Neural cell (in vitro differentiated cells): Measurements from ENCODE around the gene DIP2C. TPM values are rescaled to one million over a fixed set of nuclear protein-coding genes. Genes with fewer than 3 reads are reported as not detected.
"Not testable (repeated sequence)": the region's sequence is repeated elsewhere in the genome, so short reads cannot be mapped to it uniquely, and the experiment has no call there.

Experiments
- H2AFZ ChIP-seq: fragments of 200-600, 300-800 bp; sonication (generic), shearing (Covaris generic); 2 replicates; pipeline ENCODE4 v1.6.0; 2014; ENCODE audit warnings: low read depth, mild to moderate bottlenecking, antibody characterized with exemption, low read length, moderate library complexity
- H3F3A ChIP-seq: fragments of 200-600 bp; shearing (Covaris generic); 2 replicates; pipeline ENCODE4 v1.6.1; 2016; ENCODE audit warnings: mild to moderate bottlenecking, moderate library complexity, mixed read lengths, antibody characterized with exemption, low read length; ENCODE audit not compliant: insufficient read depth, poor library complexity, severe bottlenecking
- H3K27ac ChIP-seq: fragments of 200-600, 300-800 bp; sonication (generic), shearing (Covaris generic); 2 replicates; pipeline ENCODE4 v1.5.1; 2014; ENCODE audit warnings: mild to moderate bottlenecking, low read length, moderate library complexity
- H3K27me3 ChIP-seq: fragments of 300-800, 200-600 bp; sonication (generic), shearing (Covaris generic); 2 replicates; pipeline ENCODE4 v1.6.0; 2014; ENCODE audit warnings: mild to moderate bottlenecking, low read depth, low read length, moderate library complexity; ENCODE audit not compliant: insufficient read depth
- H3K36me3 ChIP-seq: fragments of 300-800, 200-600 bp; sonication (generic), shearing (Covaris generic); 2 replicates; pipeline ENCODE4 v1.5.1; 2014; ENCODE audit warnings: mild to moderate bottlenecking, antibody characterized with exemption, low read length, moderate library complexity; ENCODE audit not compliant: insufficient read depth
- H3K4me2 ChIP-seq: fragments of 300-800, 200-600 bp; sonication (generic), shearing (Covaris generic); 2 replicates; pipeline ENCODE4 v1.6.0; 2014; ENCODE audit warnings: mild to moderate bottlenecking, low read length
- H3K4me3 ChIP-seq: fragments of 300-800, 200-600 bp; sonication (generic), shearing (Covaris generic); 2 replicates; pipeline ENCODE4 v1.5.1; 2014; ENCODE audit warnings: mild to moderate bottlenecking, low read length, moderate library complexity
- H3K79me2 ChIP-seq: fragments of 200-600 bp; shearing (Covaris generic); replicated peaks from 2 replicates; pipeline ENCODE4 v1.6.0; 2014; ENCODE audit warnings: mild to moderate bottlenecking, low read length, moderate library complexity; ENCODE audit not compliant: insufficient read depth
- H3K9ac ChIP-seq: fragments of 300-800, 200-600 bp; sonication (generic), shearing (Covaris generic); 2 replicates; pipeline ENCODE4 v1.6.1; 2016; ENCODE audit warnings: mild to moderate bottlenecking, low read length, mixed read lengths
- H3K9me2 ChIP-seq: fragments of 200-600 bp; shearing (Covaris generic); 2 replicates; pipeline ENCODE4 v1.6.1; 2016; ENCODE audit warnings: mild to moderate bottlenecking, low read length, mixed read lengths; ENCODE audit not compliant: insufficient read depth
- H3K9me3 ChIP-seq: fragments of 200-600, 300-800 bp; sonication (generic), shearing (Covaris generic); 2 replicates; pipeline ENCODE4 v1.6.1; 2016; ENCODE audit warnings: mild to moderate bottlenecking, mixed run types, low read length, moderate library complexity, mixed read lengths
- H4K20me1 ChIP-seq: fragments of 200-600 bp; shearing (Covaris generic); 2 replicates; pipeline ENCODE4 v1.6.1; 2016; ENCODE audit warnings: mild to moderate bottlenecking, mixed run types; ENCODE audit not compliant: insufficient read depth
- CTCF ChIP-seq: fragments of 450-650 bp; IDR thresholded peaks from 2 replicates; pipeline ENCODE4 v1.5.1; 2014; ENCODE audit warnings: antibody characterized with exemption, mild to moderate bottlenecking, moderate library complexity; ENCODE audit not compliant: poor library complexity, severe bottlenecking
- EP300 ChIP-seq: fragments of 450-650 bp; conservative IDR thresholded peaks from 2 replicates; pipeline ENCODE4 v1.6.1; 2014; ENCODE audit warnings: antibody characterized with exemption, mild to moderate bottlenecking, moderate library complexity; ENCODE audit not compliant: poor library complexity, severe bottlenecking
- EZH2 ChIP-seq: fragments of 200-600, 300-800 bp; shearing (Covaris generic), sonication (generic); IDR thresholded peaks from 2 replicates; pipeline ENCODE4 v1.6.1; 2014; ENCODE audit warnings: antibody characterized with exemption, low read length, borderline replicate concordance, mild to moderate bottlenecking; ENCODE audit not compliant: insufficient read depth, poor library complexity, severe bottlenecking
- MXI1 ChIP-seq: fragments of 450-650 bp; conservative IDR thresholded peaks from 2 replicates; pipeline ENCODE4 v1.6.1; 2014; ENCODE audit warnings: antibody characterized with exemption, mild to moderate bottlenecking; ENCODE audit not compliant: poor library complexity, severe bottlenecking
- POLR2AphosphoS5 ChIP-seq: IDR thresholded peaks from 2 replicates; pipeline ENCODE4 v1.6.1; 2012
- RAD21 ChIP-seq: fragments of 450-650 bp; conservative IDR thresholded peaks from 2 replicates; pipeline ENCODE4 v1.6.1; 2014; ENCODE audit warnings: antibody characterized with exemption, mild to moderate bottlenecking, moderate library complexity
- REST ChIP-seq: IDR thresholded peaks from 2 replicates; pipeline ENCODE4 v1.6.1; 2012; ENCODE audit warnings: borderline replicate concordance
- SMC3 ChIP-seq: fragments of 450-650 bp; conservative IDR thresholded peaks from 2 replicates; pipeline ENCODE4 v1.6.1; 2014; ENCODE audit warnings: antibody characterized with exemption, mild to moderate bottlenecking, moderate library complexity; ENCODE audit not compliant: poor library complexity
- TAF1 ChIP-seq: IDR thresholded peaks from 2 replicates; pipeline ENCODE4 v1.6.1; 2012; ENCODE audit warnings: low read depth
- polyA plus RNA-seq: library from polyadenylated mRNA; depleted of rRNA; stranded (reverse); fragments of >200 nt; gene quantifications from 2 replicates; pipeline ENCODE4 v1.2.3, GENCODE V29; 2014

Gene DIP2C
- polyA plus RNA-seq, 1 donor from 2014 or later: 24.1 TPM

GRCh38 chr10:395665-396064 is 293.8 kb downstream of the DIP2C start:
- H3K36me3 ChIP-seq: no peaks in the 10 kb centered on the region
- no peak overlapping the region for H3K9ac ChIP-seq
- no peak overlapping the region for H3K4me2 ChIP-seq
- no peaks in the 10 kb centered on the region for H4K20me1 ChIP-seq
- no peaks in the 10 kb centered on the region for H3K9me2 ChIP-seq
- TF ChIP-seq EP300 (no peak), MXI1 (no peak), POLR2AphosphoS5 (no peak), REST (no peak), CTCF (no peak), RAD21 (no peak), SMC3 (no peak), TAF1 (no peak), EZH2 (no peak)
- H3F3A ChIP-seq: no peaks in the 10 kb centered on the region
- H3K9me3 ChIP-seq: no peaks in the 10 kb centered on the region
- no peak overlapping the region for H2AFZ ChIP-seq
- H3K27ac ChIP-seq: no peak overlapping the region
- H3K79me2 ChIP-seq: no peaks in the 10 kb centered on the region
- H3K27me3 ChIP-seq: no peaks in the 10 kb centered on the region
- no peak overlapping the region for H3K4me3 ChIP-seq

GRCh38 chr10:394439-395101 is 294.9 kb downstream of the DIP2C start:
- not testable (repeated sequence) for H3K4me3 ChIP-seq, H2AFZ ChIP-seq

More at GRCh38 chr10:394439-395101, 294.9 kb downstream of the DIP2C start:
- H3K27me3 ChIP-seq, H3K27ac ChIP-seq, H3F3A ChIP-seq, H4K20me1 ChIP-seq, H3K9me2 ChIP-seq, H3K9ac ChIP-seq, H3K4me2 ChIP-seq, H3K79me2 ChIP-seq, H3K9me3 ChIP-seq, H3K36me3 ChIP-seq: not testable (repeated sequence)
